ENCODE measurements around the gene MBP. TPM values are rescaled to one million over a fixed set of nuclear protein-coding genes. Genes with fewer than 3 reads are reported as not detected.

Gene MBP
- total and polyA plus RNA-seq, 2 donors (not counting 3 experiments of a cell fraction or from before 2014, with no cell fraction given): 1.7 to 2.3 TPM

DNA sequence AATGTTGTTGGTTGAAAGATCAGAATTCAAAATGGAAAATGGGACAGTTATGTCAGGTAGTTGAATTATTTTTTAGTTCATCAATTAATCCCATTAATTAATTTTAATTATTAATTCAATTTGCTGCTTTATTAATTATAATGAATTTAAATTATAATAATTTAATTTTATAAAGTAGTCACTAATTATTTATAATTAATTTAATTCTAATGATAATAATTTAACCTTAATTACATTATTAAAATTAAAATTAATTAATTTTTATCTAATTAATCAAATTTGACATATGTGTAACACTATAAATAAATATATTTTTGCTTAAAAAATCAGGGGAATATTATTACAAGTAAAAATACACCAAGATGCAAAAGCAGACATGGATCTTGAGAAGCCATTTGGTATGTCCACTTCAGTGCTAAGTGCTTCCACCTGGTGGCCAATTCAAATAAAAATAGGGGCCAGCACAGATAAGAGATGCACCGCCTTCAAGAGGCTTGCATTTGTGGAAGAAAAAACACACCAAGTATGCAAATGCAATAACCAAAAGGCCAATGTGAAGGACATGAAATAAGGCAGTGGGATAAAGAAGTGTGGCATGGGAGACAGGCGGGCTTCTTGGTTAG is 73.2 kb downstream of the MBP start:
- peak; percentile 67 for DNase-seq (ENCODE audit: low read depth, low spot score)
- dilution Hi-C loops (cut with MboI; ENCODE audit: extremely low pct_ligation_motif_present, low sequenced_read_pairs) (no loop called here), intact Hi-C loops (cut with micrococcal nuclease) (loop anchor here (1.0 to 5.0 kb wide), 3 partner anchors 59 to 137 kb away; no protein-coding TSS in a partner anchor)
- H3K4me3 ChIP-seq (replicated peaks in 1 of 3; ENCODE audit: insufficient read depth in 1 of 3, low read depth in 1 of 3, low read length in 3 of 3): no peak overlapping the region
- ChIA-PET CTCF (interaction anchor here (0.9 kb wide), 1 partner anchor 152 kb away, joined by 3 read pairs; no protein-coding TSS in a partner anchor), POLR2A (no interaction called here)
- H4K20me1 ChIP-seq (replicated peaks; ENCODE audit: control insufficient read depth, extremely low read depth, insufficient read depth, low read length): no peaks in the 10 kb centered on the region
- H3K79me2 ChIP-seq (ENCODE audit: control insufficient read depth, insufficient read depth, low read length): no peaks in the 10 kb centered on the region
- no peak overlapping the region for H2AFZ ChIP-seq (ENCODE audit: low read depth, low read length)
- H3K9ac ChIP-seq (replicated peaks; ENCODE audit: extremely low read depth, insufficient read depth, low read length): no peak overlapping the region
- TF ChIP-seq EZH2 (IDR thresholded peaks at IDR 0.05; ENCODE audit: borderline replicate concordance, low read depth, low read length, severe bottlenecking) (no peak), FOS (IDR thresholded peaks at IDR 0.05; ENCODE audit: borderline replicate concordance, insufficient read depth, low read length) (no peak), POLR2AphosphoS5 (IDR thresholded peaks at IDR 0.05; ENCODE audit: insufficient read depth, low read depth, low read length) (no peak)
- TF ChIP-seq, protein P1, sequence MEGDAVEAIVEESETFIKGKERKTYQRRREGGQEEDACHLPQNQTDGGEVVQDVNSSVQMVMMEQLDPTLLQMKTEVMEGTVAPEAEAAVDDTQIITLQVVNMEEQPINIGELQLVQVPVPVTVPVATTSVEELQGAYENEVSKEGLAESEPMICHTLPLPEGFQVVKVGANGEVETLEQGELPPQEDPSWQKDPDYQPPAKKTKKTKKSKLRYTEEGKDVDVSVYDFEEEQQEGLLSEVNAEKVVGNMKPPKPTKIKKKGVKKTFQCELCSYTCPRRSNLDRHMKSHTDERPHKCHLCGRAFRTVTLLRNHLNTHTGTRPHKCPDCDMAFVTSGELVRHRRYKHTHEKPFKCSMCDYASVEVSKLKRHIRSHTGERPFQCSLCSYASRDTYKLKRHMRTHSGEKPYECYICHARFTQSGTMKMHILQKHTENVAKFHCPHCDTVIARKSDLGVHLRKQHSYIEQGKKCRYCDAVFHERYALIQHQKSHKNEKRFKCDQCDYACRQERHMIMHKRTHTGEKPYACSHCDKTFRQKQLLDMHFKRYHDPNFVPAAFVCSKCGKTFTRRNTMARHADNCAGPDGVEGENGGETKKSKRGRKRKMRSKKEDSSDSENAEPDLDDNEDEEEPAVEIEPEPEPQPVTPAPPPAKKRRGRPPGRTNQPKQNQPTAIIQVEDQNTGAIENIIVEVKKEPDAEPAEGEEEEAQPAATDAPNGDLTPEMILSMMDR (IDR thresholded peaks at IDR 0.05; ENCODE audit: extremely low read depth in 1 of 2, insufficient read depth in 1 of 2, low read depth in 1 of 2, low read length in 2 of 2): peak; percentile 47 to 49
- TF ChIP-seq, protein P2, sequence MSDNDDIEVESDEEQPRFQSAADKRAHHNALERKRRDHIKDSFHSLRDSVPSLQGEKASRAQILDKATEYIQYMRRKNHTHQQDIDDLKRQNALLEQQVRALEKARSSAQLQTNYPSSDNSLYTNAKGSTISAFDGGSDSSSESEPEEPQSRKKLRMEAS (IDR thresholded peaks at IDR 0.05; ENCODE audit: insufficient read depth, insufficient read length): no peak
- no peaks in the 10 kb centered on the region for H3K36me3 ChIP-seq (ENCODE audit: control insufficient read depth in 2 of 2, extremely low read depth in 1 of 2, insufficient read depth in 2 of 2, low read length in 2 of 2)
- no peaks in the 10 kb centered on the region for H3K27me3 ChIP-seq (ENCODE audit: control insufficient read depth in 2 of 2, insufficient read depth in 2 of 2, low read length in 2 of 2)
- no peak overlapping the region for H3K4me2 ChIP-seq (ENCODE audit: insufficient read depth, low read length)
- H3K9me1 ChIP-seq (replicated peaks; ENCODE audit: control insufficient read depth, extremely low read depth, insufficient read depth, low read length): no peaks in the 10 kb centered on the region
- peaks cover 18% of the 10 kb centered on the region for H3K4me1 ChIP-seq (ENCODE audit: control insufficient read depth, extremely low read depth, insufficient read depth, low read length)
- no peaks in the 10 kb centered on the region for H3K9me3 ChIP-seq (replicated peaks; ENCODE audit: control insufficient read depth, insufficient read depth, low read length)
- no peak overlapping the region for H3K27ac ChIP-seq (ENCODE audit: insufficient read depth, low read depth, low read length)
- BruUV-seq (replicated peaks): no TSS peak
- peak; percentile 75 for FAIRE-seq

Measured in endothelial cell of umbilical vein (primary cell).